Tibial nerve (tissue), 3 donors: Measurements from ENCODE around the gene TC2N.

ENCODE experiments used
- POLR2A ChIP-seq, 2 donors: fragments of 450-650 bp; IDR thresholded peaks; one replicate each; pipeline ENCODE4 v1.6.1; 2017; ENCODE audit warnings: antibody characterized with exemption in 2 of 2, mild to moderate bottlenecking in 2 of 2, moderate library complexity in 2 of 2
- TF ChIP-seq, protein P1 (sequence below), 5 experiments: fragments of 200-600 bp in 3 of 5; fragments of 450-650 bp in 2 of 5; sonication (generic) in 3 of 5; IDR thresholded peaks; one replicate each; pipeline ENCODE4 v1.5.1; 2016 to 2019; ENCODE audit warnings: antibody characterized with exemption in 5 of 5, mild to moderate bottlenecking in 3 of 5, moderate library complexity in 2 of 5

DNA sequence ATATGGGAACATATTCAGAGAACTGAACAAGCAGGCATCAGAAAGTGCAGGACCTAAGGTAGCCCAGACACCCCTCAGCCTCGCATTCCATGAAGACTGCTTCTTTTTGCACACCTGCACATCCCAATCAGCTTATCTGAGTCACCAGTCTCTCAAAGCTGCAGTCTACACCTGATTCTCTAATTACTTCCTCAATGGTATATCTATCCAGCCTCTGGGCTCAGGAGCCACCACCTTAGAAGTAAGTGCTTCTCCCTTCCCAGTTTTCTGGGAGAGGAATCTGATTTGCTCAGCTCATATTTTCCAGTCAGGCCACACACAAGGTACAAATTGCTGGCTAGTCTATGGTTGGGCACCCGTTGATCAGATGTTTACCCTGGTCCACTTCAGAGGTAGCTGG, 21.7 kb downstream of the TC2N start:
- no peak for TF ChIP-seq POLR2A (IDR thresholded peaks at IDR 0.05)
- TF ChIP-seq, protein P1, sequence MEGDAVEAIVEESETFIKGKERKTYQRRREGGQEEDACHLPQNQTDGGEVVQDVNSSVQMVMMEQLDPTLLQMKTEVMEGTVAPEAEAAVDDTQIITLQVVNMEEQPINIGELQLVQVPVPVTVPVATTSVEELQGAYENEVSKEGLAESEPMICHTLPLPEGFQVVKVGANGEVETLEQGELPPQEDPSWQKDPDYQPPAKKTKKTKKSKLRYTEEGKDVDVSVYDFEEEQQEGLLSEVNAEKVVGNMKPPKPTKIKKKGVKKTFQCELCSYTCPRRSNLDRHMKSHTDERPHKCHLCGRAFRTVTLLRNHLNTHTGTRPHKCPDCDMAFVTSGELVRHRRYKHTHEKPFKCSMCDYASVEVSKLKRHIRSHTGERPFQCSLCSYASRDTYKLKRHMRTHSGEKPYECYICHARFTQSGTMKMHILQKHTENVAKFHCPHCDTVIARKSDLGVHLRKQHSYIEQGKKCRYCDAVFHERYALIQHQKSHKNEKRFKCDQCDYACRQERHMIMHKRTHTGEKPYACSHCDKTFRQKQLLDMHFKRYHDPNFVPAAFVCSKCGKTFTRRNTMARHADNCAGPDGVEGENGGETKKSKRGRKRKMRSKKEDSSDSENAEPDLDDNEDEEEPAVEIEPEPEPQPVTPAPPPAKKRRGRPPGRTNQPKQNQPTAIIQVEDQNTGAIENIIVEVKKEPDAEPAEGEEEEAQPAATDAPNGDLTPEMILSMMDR (IDR thresholded peaks at IDR 0.05), result no peak
